Esophagus mucosa (tissue), 1 donor: ENCODE results near the gene NBPF20. TPM values are rescaled to one million over a fixed set of nuclear protein-coding genes. Genes with fewer than 3 reads are reported as not detected.
A peak's percentile ranks its signal among the peaks of the same experiment; 100 is the strongest.
"Not testable (repeated sequence)": the region's sequence is repeated elsewhere in the genome, so short reads cannot be mapped to it uniquely, and the experiment has no call there.

Experiments
- ATAC-seq: fragments of 200-7000 bp; cut with Tn5 transposase; one replicate; pipeline ENCODE4 v1.9.1; 2020
- total RNA-seq: library from RNA; stranded (reverse); gene quantifications from one replicate; pipeline ENCODE4 v1.2.4, GENCODE V29; 2023
- donor health status: DM: yes; HTN: yes; CAD: no.

NBPF20 gene
- total RNA-seq, 1 donor from 2014 or later: 2.1 TPM

GRCh38 chr1:145424612-145425435 lies 579 bp downstream of the NBPF20 start:
- ATAC-seq: peak; percentile 33

- ATAC-seq: not testable (repeated sequence)
These were observed 10.3 kb downstream of the NBPF20 start for GRCh38 chr1:145415149-145415548.

GRCh38 chr1:145407266-145407665 lies 18.1 kb downstream of the NBPF20 start:
- ATAC-seq: not testable (repeated sequence)

- ATAC-seq: not testable (repeated sequence)
These were observed 20.5 kb downstream of the NBPF20 start for GRCh38 chr1:145404949-145405348.

GRCh38 chr1:145400701-145401100 lies 24.7 kb downstream of the NBPF20 start:
- not testable (repeated sequence) for ATAC-seq

Other genes with a start within 250 kb of the NBPF20 start
- not detected for gene PPIAL4D, start 183.4 kb downstream of the NBPF20 start, total RNA-seq
- 13.5 TPM for gene GPR89A, start 182.4 kb upstream of the NBPF20 start, total RNA-seq